ENCODE data around the gene CFP. TPM values are rescaled to one million over a fixed set of nuclear protein-coding genes. Genes with fewer than 3 reads are reported as not detected.

The CFP gene
- total and polyA plus RNA-seq, 8 donors, result 0.31 to 4.1 (median 1.6) TPM

- Histone ChIP-seq H3K27me3 (peaks cover 0 to 4% (median 0%) of the 10 kb centered on the region in 4 donors), H3K9me3 (no peaks in the 10 kb centered on the region), H3K27ac (no peak overlapping the region), H3K36me3 (no peaks in the 10 kb centered on the region), H3K4me1 (no peaks in the 10 kb centered on the region), H3K4me3 (no peak overlapping the region)
- WGBS, 2 donors, result 61 to 63% methylated on average over 8 of the region's 8 CpGs
- DNase-seq (no peak), ATAC-seq (no peak), FAIRE-seq (no peak)
- TF ChIP-seq, protein P1, sequence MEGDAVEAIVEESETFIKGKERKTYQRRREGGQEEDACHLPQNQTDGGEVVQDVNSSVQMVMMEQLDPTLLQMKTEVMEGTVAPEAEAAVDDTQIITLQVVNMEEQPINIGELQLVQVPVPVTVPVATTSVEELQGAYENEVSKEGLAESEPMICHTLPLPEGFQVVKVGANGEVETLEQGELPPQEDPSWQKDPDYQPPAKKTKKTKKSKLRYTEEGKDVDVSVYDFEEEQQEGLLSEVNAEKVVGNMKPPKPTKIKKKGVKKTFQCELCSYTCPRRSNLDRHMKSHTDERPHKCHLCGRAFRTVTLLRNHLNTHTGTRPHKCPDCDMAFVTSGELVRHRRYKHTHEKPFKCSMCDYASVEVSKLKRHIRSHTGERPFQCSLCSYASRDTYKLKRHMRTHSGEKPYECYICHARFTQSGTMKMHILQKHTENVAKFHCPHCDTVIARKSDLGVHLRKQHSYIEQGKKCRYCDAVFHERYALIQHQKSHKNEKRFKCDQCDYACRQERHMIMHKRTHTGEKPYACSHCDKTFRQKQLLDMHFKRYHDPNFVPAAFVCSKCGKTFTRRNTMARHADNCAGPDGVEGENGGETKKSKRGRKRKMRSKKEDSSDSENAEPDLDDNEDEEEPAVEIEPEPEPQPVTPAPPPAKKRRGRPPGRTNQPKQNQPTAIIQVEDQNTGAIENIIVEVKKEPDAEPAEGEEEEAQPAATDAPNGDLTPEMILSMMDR (IDR thresholded peaks at IDR 0.05), result no peak
- intact Hi-C loops (cut with DNase I), result no loop called here
These were observed 46.4 kb downstream of the CFP start for GRCh38 chrX:47583240-47583861.

DNA sequence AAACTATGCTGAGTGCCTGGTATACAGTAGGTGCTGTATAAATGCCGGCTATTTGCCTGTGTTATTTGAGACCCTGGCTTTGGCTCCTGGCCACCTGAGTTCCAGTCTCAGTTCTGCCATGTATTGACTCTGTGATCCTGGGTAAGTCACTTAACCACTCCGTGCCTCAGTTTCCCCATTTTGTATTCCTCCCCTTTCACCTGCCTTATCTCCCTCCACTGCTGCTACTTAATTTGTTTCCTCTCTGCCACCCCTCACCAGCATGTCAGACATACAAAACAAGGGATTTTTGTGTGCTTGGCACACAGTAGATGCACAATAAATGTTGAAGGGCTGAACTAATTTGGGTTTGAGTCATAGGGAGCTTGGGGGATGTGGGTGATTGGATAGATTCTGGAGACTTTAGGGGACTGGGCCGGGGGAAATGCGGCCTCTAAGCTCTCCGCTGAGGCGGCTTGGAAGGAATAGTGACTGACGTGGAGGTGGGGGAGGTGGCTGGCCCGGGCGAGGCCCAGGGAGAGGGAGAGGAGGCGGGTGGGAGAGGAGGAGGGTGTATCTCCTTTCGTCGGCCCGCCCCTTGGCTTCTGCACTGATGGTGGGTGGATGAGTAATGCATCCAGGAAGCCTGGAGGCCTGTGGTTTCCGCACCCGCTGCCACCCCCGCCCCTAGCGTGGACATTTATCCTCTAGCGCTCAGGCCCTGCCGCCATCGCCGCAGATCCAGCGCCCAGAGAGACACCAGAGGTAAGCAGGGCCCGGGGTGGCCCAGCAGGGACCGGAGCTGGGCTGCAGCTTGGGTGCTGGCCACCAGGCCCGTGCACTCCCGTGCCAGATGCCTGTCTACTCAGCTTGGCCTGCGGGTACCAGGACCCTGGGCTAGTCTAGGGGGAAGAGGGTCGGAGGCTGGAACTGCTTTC lies 47.7 kb downstream of the CFP start, which contains the start of gene TIMP1:
TIMP1 (plus strand) TSS at position 706 of the 917 bp plus-strand sequence. CDS start 980 bp downstream, outside the sequence.
- Histone ChIP-seq H3K9me3 (no peaks in the 10 kb centered on the region), H3K36me3 (no peaks in the 10 kb centered on the region), H3K27ac (peak within 1 kb of the TSS in 1 of 4 donors; percentile 57), H3K27me3 (peaks cover 0 to 4% (median 0%) of the 10 kb centered on the region in 4 donors), H3K4me1 (no peaks in the 10 kb centered on the region), H3K4me3 (peak within 1 kb of the TSS in 1 of 4 donors; percentile 35)
- FAIRE-seq, result no peak
- WGBS, 2 donors, result 19 to 36% methylated on average over 27 to 28 of the region's 28 CpGs
- ATAC-seq, result peak; percentile 74 to 90 (median 90)
- DNase-seq, result peak; percentile 62 to 83 (median 70)
- TF ChIP-seq, protein P1 (IDR thresholded peaks at IDR 0.05), result no peak
- intact Hi-C loops (cut with DNase I), result no loop called here

DNA sequence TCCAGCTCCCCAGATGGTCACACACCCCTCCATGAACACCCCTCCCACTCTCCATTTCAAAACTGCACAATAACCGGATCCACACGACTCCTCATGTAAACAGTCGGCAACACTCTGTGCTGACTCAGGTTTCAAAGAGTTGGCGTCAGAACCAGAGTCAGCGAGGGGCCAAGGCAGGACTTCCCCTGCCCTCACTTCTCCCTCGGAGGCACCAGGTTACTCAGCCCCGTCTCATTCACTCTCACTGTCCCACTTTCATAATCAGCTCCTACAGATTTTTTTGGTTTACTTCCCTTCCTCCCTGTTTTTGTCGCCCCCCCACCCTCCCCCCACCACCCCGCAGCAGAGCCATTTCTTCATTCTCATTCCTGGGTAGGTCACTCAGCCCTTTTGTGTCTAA lies 50.2 kb downstream of the CFP start:
- FAIRE-seq, result no peak
- no peak overlapping the region for H3K27ac ChIP-seq
- no peaks in the 10 kb centered on the region for H3K4me1 ChIP-seq
- H3K27me3 ChIP-seq, result no peaks in the 10 kb centered on the region
- no peak overlapping the region for H3K4me3 ChIP-seq
- no peaks in the 10 kb centered on the region for H3K36me3 ChIP-seq
- no peak for DNase-seq
- H3K9me3 ChIP-seq, result no peaks in the 10 kb centered on the region
- peak in 2 of 4 donors; percentile 40 to 56 for ATAC-seq
- TF ChIP-seq, protein P1 (IDR thresholded peaks at IDR 0.05), result no peak
- WGBS, 2 donors, result 53 to 63% methylated on average over 9 of the region's 9 CpGs
- intact Hi-C loops (cut with DNase I), result no loop called here

DNA sequence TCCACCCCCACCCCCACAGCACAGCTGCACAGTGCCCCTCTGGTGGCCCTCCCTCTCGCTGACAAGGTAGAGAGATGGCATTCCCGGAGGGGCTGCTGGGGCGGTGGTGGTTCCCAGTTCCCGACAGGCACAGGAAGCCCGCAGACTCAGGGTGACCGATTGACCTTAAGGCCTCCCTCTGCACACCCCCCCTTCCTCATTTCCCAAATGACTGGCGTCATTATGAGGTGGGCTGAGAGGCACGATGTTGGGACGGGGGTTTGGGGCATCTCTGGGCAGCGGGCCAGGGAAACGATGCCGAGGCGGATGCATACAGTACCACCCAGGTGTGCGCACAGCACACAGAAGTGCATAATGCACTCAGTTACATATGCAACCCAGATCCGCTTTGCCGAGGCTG lies 51.0 kb downstream of the CFP start:
- H3K4me3 ChIP-seq, result no peak overlapping the region
- no peaks in the 10 kb centered on the region for H3K9me3 ChIP-seq
- H3K27ac ChIP-seq, result no peak overlapping the region
- WGBS, 2 donors, result 32 to 53% methylated on average over 16 of the region's 16 CpGs
- intact Hi-C loops (cut with DNase I), result no loop called here
- no peak for DNase-seq
- H3K36me3 ChIP-seq, result no peaks in the 10 kb centered on the region
- FAIRE-seq, result no peak
- no peaks in the 10 kb centered on the region for H3K4me1 ChIP-seq
- no peaks in the 10 kb centered on the region for H3K27me3 ChIP-seq
- TF ChIP-seq, protein P1 (IDR thresholded peaks at IDR 0.05), result no peak
- no peak for ATAC-seq

Data from pancreas (tissue), 10 donors.